Measurements from ENCODE around the gene CD59. TPM values are rescaled to one million over a fixed set of nuclear protein-coding genes. Genes with fewer than 3 reads are reported as not detected.
A peak's percentile ranks its signal among the peaks of the same experiment; 100 is the strongest.

Gene CD59
- total and polyA plus RNA-seq, 9 of the 15 experiments (the other 6 are each of a cell fraction or from before 2014, with no cell fraction given), result 38.1 to 338 (median 173) TPM

- TF ChIP-seq SAFB2 (IDR thresholded peaks at IDR 0.05; ENCODE audit: borderline replicate concordance, low read depth, low read length, severe bottlenecking) (no peak), ATF3 (IDR thresholded peaks at IDR 0.05) (peak; percentile 73), ATF3 (CRISPR knock-in tag; conservative IDR thresholded peaks at IDR 0.05) (no peak), ZNF778 (CRISPR knock-in tag; IDR thresholded peaks at IDR 0.05) (no peak)
These were observed 44.2 kb downstream of the CD59 start (continued) for GRCh38 chr11:33692013-33692504.

GRCh38 chr11:33691066-33691864, 45.0 kb downstream of the CD59 start:
- peak overlapping the region; percentile 12; the same call in 1 of the 2 replicates for H2AFZ ChIP-seq (ENCODE audit: low read depth, low read length)
- no peak overlapping the region for H3K27ac ChIP-seq (ENCODE audit: extremely low read depth, low read depth, low read length)
- TF ChIP-seq OTX1 (CRISPR knock-in tag; IDR thresholded peaks at IDR 0.05) (no peak), DIDO1 (tag; IDR thresholded peaks at IDR 0.05; ENCODE audit: low read depth) (no peak), DEAF1 (CRISPR knock-in tag; IDR thresholded peaks at IDR 0.05) (no peak), FOXP4 (CRISPR knock-in tag; IDR thresholded peaks at IDR 0.05; ENCODE audit: borderline replicate concordance) (no peak), ZNF146 (CRISPR knock-in tag; IDR thresholded peaks at IDR 0.05; ENCODE audit: unreplicated experiment) (no peak)
- TF ChIP-seq, protein P1, sequence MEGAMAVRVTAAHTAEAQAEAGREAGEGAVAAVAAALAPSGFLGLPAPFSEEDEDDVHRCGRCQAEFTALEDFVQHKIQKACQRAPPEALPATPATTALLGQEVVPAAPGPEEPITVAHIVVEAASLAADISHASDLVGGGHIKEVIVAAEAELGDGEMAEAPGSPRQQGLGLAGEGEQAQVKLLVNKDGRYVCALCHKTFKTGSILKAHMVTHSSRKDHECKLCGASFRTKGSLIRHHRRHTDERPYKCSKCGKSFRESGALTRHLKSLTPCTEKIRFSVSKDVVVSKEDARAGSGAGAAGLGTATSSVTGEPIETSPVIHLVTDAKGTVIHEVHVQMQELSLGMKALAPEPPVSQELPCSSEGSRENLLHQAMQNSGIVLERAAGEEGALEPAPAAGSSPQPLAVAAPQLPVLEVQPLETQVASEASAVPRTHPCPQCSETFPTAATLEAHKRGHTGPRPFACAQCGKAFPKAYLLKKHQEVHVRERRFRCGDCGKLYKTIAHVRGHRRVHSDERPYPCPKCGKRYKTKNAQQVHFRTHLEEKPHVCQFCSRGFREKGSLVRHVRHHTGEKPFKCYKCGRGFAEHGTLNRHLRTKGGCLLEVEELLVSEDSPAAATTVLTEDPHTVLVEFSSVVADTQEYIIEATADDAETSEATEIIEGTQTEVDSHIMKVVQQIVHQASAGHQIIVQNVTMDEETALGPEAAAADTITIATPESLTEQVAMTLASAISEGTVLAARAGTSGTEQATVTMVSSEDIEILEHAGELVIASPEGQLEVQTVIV (CRISPR knock-in tag; IDR thresholded peaks at IDR 0.05; ENCODE audit: borderline replicate concordance), result no peak

More at GRCh38 chr11:33691066-33691864, 45.0 kb downstream of the CD59 start:
- no peaks in the 10 kb centered on the region for H3K36me3 ChIP-seq (ENCODE audit: control insufficient read depth, insufficient read depth, low read length)
- no TSS peak for BruUV-seq (replicated peaks)
- H3K9me3 ChIP-seq (replicated peaks; ENCODE audit: control insufficient read depth, insufficient read depth, low read depth, low read length), result no peaks in the 10 kb centered on the region
- peaks cover 4 to 27% of the 10 kb centered on the region in 2 experiments for H3K27me3 ChIP-seq (ENCODE audit: control insufficient read depth in 2 of 2, insufficient read depth in 2 of 2, low read length in 2 of 2)
- no peak overlapping the region for H3K4me2 ChIP-seq (ENCODE audit: insufficient read depth, low read length)
- ChIA-PET CTCF (ENCODE audit: low intra/inter-chr PET ratio) (no interaction called here), POLR2A (interaction anchor here (0.6 to 2.0 kb wide), 3 partner anchors 10 to 679 kb away, joined by 3 to 7 read pairs (median 7); no protein-coding TSS in a partner anchor)
- ATAC-seq, result no peak
- DNase-seq (ENCODE audit: extremely low read depth in 1 of 4, low spot score in 3 of 4), result no peak
- in situ Hi-C loops (cut with MboI), result no loop called here
- peaks cover 5 to 10% of the 10 kb centered on the region in 2 experiments; a peak in 4 of 5 replicates for H3K4me1 ChIP-seq (replicated peaks in 1 of 2; ENCODE audit: control insufficient read depth in 2 of 2, insufficient read depth in 2 of 2, low read length in 2 of 2)
- 48% methylated on average over 6 of the region's 6 CpGs for WGBS (ENCODE audit: insufficient coverage, low coverage, missing lambda C conversion rate)
- H3K9ac ChIP-seq (ENCODE audit: insufficient read depth in 1 of 2, low read depth in 2 of 2, low read length in 2 of 2), result no peak overlapping the region
- no peaks in the 10 kb centered on the region for H4K20me1 ChIP-seq (replicated peaks; ENCODE audit: control insufficient read depth, insufficient read depth, low read length)
- intact Hi-C loops (cut with micrococcal nuclease), result no loop called here
- FAIRE-seq, result no peak
- no peaks in the 10 kb centered on the region for H3K9me1 ChIP-seq (ENCODE audit: control insufficient read depth, insufficient read depth, low read length)
- H3K4me3 ChIP-seq, result no peak overlapping the region
- H3K79me2 ChIP-seq (ENCODE audit: control insufficient read depth, insufficient read depth, low read length), result no peaks in the 10 kb centered on the region

Data from K562 (cell line).